Activated CD4-positive, alpha-beta T cell treated with anti-CD3 and anti-CD28 coated beads for 36 hours (primary cell): ENCODE data around the gene LYRM4. TPM values are rescaled to one million over a fixed set of nuclear protein-coding genes. Genes with fewer than 3 reads are reported as not detected.

Source experiments
- ATAC-seq: fragments of 200-7000 bp; cut with Tn5 transposase; one replicate; pipeline ENCODE4 v1.10.0; 2021; ENCODE audit warnings: mild to moderate bottlenecking, moderate library complexity
- CTCF ChIA-PET: fragments of 350-600 bp; sonication (Branson Sonifier 250); formaldehyde crosslinking; loops from one replicate; lab custom pipeline; 2021; ENCODE audit warnings: antibody characterized with exemption; lab: Charles Lee
- POLR2A ChIA-PET: fragments of 350-600 bp; sonication (Branson Sonifier 250); formaldehyde crosslinking; loops from one replicate; lab custom pipeline; 2021; ENCODE audit warnings: antibody characterized with exemption, inconsistent platforms; lab: Charles Lee
- DNase-seq: peaks from one replicate; pipeline ENCODE4 v3.0.0-alpha.2; 2020
- H3K27ac Mint-ChIP-seq: one replicate; pipeline ENCODE4 v1.8.0; 2021; ENCODE audit warnings: mixed read lengths
- H3K27me3 Mint-ChIP-seq: one replicate; pipeline ENCODE4 v1.8.0; 2021; ENCODE audit warnings: mixed read lengths
- H3K36me3 Mint-ChIP-seq: one replicate; pipeline ENCODE4 v1.8.0; 2021; ENCODE audit warnings: low read depth, mixed read lengths
- H3K4me1 Mint-ChIP-seq: one replicate; pipeline ENCODE4 v1.8.0; 2021; ENCODE audit warnings: mixed read lengths
- H3K4me3 Mint-ChIP-seq: one replicate; pipeline ENCODE4 v1.8.0; 2021; ENCODE audit warnings: mild to moderate bottlenecking, moderate library complexity, mixed read lengths
- H3K9me3 Mint-ChIP-seq: one replicate; pipeline ENCODE4 v1.8.0; 2021; ENCODE audit warnings: low read depth, mixed read lengths
- intact Hi-C, 2 experiments: fragments of 100-400 bp; cut with DNase I in 1 of 2; cut with micrococcal nuclease in 1 of 2; formaldehyde crosslinking; loops; one replicate each; pipeline versions ENCODE4 v1.14.2 to v1.15.1; 2022 to 2024; cut with DNase I, micrococcal nuclease
- total RNA-seq, 2 experiments: library from RNA; stranded (reverse); gene quantifications; one replicate each; pipeline ENCODE4 v1.2.3, GENCODE V29; 2021

Gene LYRM4
- total RNA-seq, 2 experiments from 2014 or later, result 46.4 to 53.4 TPM

DNA sequence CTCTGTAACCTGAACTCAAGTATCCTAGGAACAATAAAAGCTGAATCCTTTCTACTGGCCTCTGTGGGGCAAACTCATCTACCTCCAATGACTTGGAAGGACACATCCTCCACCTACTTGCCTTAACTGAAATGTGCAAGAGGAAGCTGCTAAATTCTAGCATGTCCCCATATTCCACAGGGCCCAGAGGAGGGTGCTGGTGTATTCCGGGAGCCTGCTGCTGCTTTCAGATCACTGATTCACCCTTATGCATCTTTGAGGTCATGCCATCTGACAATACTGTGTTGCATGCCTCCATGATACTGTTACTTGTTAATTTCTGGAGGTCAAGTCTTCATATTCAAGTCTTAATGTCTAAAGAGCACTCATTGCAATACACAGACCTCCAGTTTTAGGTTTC, 40.3 kb downstream of the LYRM4 start:
- ChIA-PET CTCF (interaction anchor here (2.5 kb wide), 1 partner anchor 77 kb away, joined by 8 read pairs; no protein-coding TSS in a partner anchor), POLR2A (no interaction called here)
- ATAC-seq (no peak), DNase-seq (no peak)
- Mint-ChIP-seq H3K9me3 (no peaks in the 10 kb centered on the region), H3K4me1 (no peaks in the 10 kb centered on the region), H3K27ac (no peak overlapping the region), H3K4me3 (no peak overlapping the region), H3K27me3 (no peaks in the 10 kb centered on the region), H3K36me3 (peaks cover 22% of the 10 kb centered on the region)
- intact Hi-C loops, result no loop called here

DNA sequence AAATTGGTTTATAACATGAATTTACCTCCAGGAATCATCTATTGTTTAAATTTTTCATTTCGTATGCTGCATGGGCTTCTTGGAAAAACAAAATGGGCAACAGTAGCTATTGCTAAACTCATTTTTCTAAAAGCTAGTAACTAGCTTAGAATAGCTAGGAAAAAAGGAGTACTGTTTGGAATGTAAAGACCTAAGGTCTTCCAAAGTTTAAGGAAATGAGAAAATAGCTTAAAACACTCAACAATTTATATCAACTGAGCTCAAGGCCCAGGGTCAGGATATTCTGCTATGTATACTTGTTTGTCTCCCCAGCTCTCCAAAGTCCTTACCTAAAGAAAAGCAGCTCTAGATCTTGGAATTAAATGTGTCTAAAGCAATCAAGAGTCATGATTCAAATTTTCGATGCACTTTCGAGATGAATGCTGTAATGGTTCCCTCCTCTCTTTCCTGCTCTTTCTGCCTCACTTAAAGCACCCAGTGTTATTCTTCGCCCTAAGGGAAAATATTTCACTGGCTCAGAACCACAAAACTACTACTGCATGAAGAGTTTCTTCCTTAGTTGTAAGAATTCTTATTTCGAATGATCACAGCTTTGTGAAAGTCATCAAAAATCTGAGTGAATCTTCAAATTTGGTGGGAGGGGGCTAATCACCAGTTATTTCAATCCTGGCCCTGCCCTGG, 41.6 kb downstream of the LYRM4 start:
- CTCF ChIA-PET, result interaction anchor here (0.6 to 2.5 kb wide), 4 partner anchors 12 to 781 kb away, joined by 3 to 8 read pairs (median 4); no protein-coding TSS in a partner anchor
- no peak for DNase-seq
- no peaks in the 10 kb centered on the region for H3K27me3 Mint-ChIP-seq
- no peaks in the 10 kb centered on the region for H3K4me1 Mint-ChIP-seq
- no peak for ATAC-seq
- H3K36me3 Mint-ChIP-seq, result peaks cover 29% of the 10 kb centered on the region
- POLR2A ChIA-PET, result no interaction called here
- H3K4me3 Mint-ChIP-seq, result no peak overlapping the region
- no peak overlapping the region for H3K27ac Mint-ChIP-seq
- intact Hi-C loops, result loop anchor here in 1 of 2 experiments (10.0 kb wide), 1 partner anchor 176 kb away; no protein-coding TSS in a partner anchor
- H3K9me3 Mint-ChIP-seq, result no peaks in the 10 kb centered on the region

DNA sequence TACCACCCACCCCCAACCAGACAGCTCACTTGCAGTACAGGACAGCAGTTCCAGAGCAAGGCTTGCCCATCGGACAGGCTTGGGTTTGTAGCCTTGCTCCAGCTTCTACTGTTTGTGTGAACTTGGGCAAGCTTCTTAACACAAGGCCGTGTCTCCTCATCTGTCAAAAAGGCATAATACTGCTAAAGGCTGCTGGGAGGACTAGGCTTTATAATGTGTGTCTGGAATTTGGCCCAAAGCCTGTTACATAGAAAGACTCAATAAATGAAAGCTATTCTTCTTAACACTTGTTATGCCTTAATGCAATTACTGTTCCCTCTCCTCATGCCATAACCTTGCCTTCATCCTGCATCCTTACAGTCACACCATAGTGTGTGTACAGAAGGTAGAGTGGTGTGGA, 43.4 kb downstream of the LYRM4 start:
- Mint-ChIP-seq H3K36me3 (peaks cover 31% of the 10 kb centered on the region), H3K9me3 (no peaks in the 10 kb centered on the region), H3K4me3 (no peak overlapping the region), H3K27ac (no peak overlapping the region), H3K27me3 (no peaks in the 10 kb centered on the region), H3K4me1 (peaks cover 3% of the 10 kb centered on the region)
- intact Hi-C loops, result loop anchor here in 1 of 2 experiments (10.0 kb wide), 1 partner anchor 177 kb away; no protein-coding TSS in a partner anchor
- DNase-seq (no peak), ATAC-seq (no peak)
- ChIA-PET POLR2A (interaction anchor here (0.6 kb wide), 1 partner anchor 148 kb away, joined by 6 read pairs; no protein-coding TSS in a partner anchor), CTCF (interaction anchor here (0.6 kb wide), 1 partner anchor 120 kb away, joined by 3 read pairs; no protein-coding TSS in a partner anchor)

DNA sequence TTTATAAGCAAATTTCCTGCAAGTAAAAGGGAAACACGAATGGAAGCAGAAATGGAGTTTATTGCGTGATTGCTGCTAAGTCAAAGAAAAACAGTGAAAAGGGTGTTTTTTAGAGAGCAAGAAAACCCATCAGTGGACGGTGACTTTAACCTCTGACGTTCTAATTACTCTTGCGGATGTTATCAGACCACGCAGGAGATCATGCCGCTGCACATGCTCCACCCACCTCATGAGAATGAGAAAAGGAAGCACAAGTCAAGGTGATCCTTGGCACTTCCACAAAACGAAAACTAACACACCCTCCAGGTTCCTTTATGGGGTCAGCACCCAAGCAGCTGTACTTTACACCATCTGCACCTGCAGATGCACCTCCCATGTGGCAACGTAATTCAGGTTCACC, 45.0 kb downstream of the LYRM4 start:
- DNase-seq (no peak), ATAC-seq (peak; percentile 19)
- intact Hi-C loops, result loop anchor here (2.0 to 10.0 kb wide), 2 partner anchors 179 to 183 kb away; no protein-coding TSS in a partner anchor
- Mint-ChIP-seq H3K4me1 (peaks cover 5% of the 10 kb centered on the region), H3K27me3 (no peaks in the 10 kb centered on the region), H3K36me3 (peaks cover 29% of the 10 kb centered on the region), H3K4me3 (no peak overlapping the region), H3K9me3 (no peaks in the 10 kb centered on the region), H3K27ac (no peak overlapping the region)
- ChIA-PET POLR2A (interaction anchor here (0.6 kb wide), 1 partner anchor 10 kb away, joined by 3 read pairs; no protein-coding TSS in a partner anchor), CTCF (interaction anchor here (0.6 to 1.8 kb wide), 8 partner anchors 20 to 188 kb away, joined by 3 to 7 read pairs (median 4); no protein-coding TSS in a partner anchor)

DNA sequence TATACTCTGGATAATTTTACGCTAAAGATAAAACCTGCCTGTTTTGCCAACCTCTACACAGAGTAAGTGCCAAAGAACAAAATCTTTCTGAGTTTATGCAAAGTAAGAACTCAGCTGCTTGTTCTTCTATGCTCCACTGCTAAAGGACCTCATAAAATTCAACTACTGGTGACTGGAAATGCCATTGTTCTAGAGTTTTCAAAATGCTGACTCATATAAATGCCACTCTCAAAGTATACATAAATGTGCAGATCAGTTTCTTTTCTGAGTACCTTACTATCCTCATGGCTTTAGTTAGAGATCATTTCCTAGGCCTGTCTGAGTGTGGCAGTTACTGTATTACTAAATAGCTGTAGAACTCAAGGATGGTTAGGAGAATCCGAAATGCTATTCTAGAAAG, 45.6 kb downstream of the LYRM4 start:
- Mint-ChIP-seq H3K27ac (no peak overlapping the region), H3K36me3 (peaks cover 29% of the 10 kb centered on the region), H3K9me3 (no peaks in the 10 kb centered on the region), H3K27me3 (no peaks in the 10 kb centered on the region), H3K4me1 (peaks cover 10% of the 10 kb centered on the region), H3K4me3 (no peak overlapping the region)
- intact Hi-C loops, result loop anchor here (2.0 to 10.0 kb wide), 2 partner anchors 180 to 184 kb away; no protein-coding TSS in a partner anchor
- ChIA-PET CTCF (interaction anchor here (0.6 to 1.8 kb wide), 9 partner anchors 21 to 1937 kb away, joined by 3 to 7 read pairs (median 4); no protein-coding TSS in a partner anchor), POLR2A (no interaction called here)
- DNase-seq, result no peak
- no peak for ATAC-seq

DNA sequence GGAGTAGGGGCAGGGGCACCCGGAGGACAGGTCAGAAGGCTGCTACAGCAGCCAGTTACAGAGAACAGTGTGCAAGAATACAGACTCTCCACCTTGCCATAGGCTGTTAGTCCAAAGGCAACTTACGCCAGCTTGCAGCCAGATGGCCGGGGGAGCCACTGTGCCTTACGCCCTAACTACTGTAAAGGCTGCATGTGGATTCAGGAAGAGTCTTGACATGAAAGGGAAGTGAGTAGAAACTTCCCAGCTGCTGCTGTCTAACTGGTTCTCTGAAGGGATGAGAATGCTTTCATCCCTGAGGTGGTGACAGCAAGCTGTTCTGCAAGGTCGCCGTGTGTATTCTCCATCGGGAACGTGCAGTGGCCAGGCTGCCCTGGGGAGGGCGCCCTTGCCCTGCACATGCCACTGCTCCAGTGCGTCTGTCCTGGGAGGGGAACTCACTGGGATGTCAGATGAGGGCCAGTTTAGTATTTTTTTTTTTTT, 46.1 kb downstream of the LYRM4 start:
- peak; percentile 66 for DNase-seq
- ATAC-seq, result peak; percentile 65
- Mint-ChIP-seq H3K27me3 (no peaks in the 10 kb centered on the region), H3K36me3 (peaks cover 27% of the 10 kb centered on the region), H3K4me1 (peaks cover 10% of the 10 kb centered on the region), H3K27ac (no peak overlapping the region), H3K9me3 (no peaks in the 10 kb centered on the region), H3K4me3 (no peak overlapping the region)
- CTCF ChIA-PET, result interaction anchor here (0.6 to 1.8 kb wide), 10 partner anchors 12 to 1936 kb away, joined by 3 to 7 read pairs (median 3); no protein-coding TSS in a partner anchor
- POLR2A ChIA-PET, result no interaction called here
- intact Hi-C loops, result loop anchor here (1.0 to 10.0 kb wide), 5 partner anchors 72 to 184 kb away; no protein-coding TSS in a partner anchor

DNA sequence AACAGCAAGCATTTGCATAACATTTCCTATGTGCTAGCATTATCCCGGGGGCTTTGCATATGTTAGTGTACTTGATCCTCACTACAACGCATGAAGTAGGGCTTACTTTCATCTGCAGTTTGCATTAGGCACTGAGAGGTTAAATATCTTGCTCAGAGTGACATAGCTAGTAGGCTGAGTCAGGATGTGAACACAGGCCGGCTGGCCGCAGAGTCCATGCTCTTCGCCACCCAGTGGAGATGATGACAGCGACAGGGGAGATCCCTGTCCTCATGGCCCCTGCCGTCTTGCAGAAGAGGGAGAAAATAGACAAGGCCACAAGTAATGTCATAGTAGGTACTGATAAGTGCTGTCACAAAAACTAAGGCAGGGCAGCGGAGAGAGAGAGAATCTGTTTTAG, 46.9 kb downstream of the LYRM4 start:
- Mint-ChIP-seq H3K9me3 (no peaks in the 10 kb centered on the region), H3K36me3 (peaks cover 27% of the 10 kb centered on the region), H3K27me3 (no peaks in the 10 kb centered on the region), H3K4me3 (no peak overlapping the region), H3K4me1 (peaks cover 10% of the 10 kb centered on the region), H3K27ac (no peak overlapping the region)
- ChIA-PET CTCF (interaction anchor here (0.7 to 2.3 kb wide), 8 partner anchors 11 to 687 kb away, joined by 3 to 12 read pairs (median 4); no protein-coding TSS in a partner anchor), POLR2A (no interaction called here)
- DNase-seq (no peak), ATAC-seq (no peak)
- intact Hi-C loops, result loop anchor here (1.0 to 10.0 kb wide), 5 partner anchors 72 to 185 kb away; no protein-coding TSS in a partner anchor

DNA sequence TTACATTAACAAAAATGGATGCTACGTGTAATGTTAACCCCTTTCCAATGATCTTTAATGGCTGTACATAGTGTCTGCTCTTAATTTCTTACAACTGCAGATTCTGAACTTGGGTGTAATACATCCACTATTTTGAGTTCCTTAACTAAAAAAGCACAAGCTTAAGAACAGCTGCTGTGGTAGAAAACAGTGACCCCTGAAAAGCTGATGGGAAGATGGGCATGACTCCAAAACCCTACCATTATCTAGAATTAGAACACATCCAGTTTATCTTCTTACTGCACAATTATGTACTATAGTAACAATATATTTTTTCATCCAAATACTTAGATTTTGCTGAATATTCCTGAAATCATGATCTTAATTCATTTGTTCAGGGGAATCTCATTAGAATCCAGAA, 49.3 kb downstream of the LYRM4 start:
- DNase-seq (no peak), ATAC-seq (no peak)
- Mint-ChIP-seq H3K27me3 (no peaks in the 10 kb centered on the region), H3K9me3 (no peaks in the 10 kb centered on the region), H3K36me3 (peaks cover 28% of the 10 kb centered on the region), H3K27ac (no peak overlapping the region), H3K4me3 (no peak overlapping the region), H3K4me1 (peaks cover 10% of the 10 kb centered on the region)
- CTCF ChIA-PET, result interaction anchor here (0.7 to 2.3 kb wide), 9 partner anchors 11 to 169 kb away, joined by 3 to 12 read pairs (median 3); no protein-coding TSS in a partner anchor
- POLR2A ChIA-PET, result interaction anchor here (0.7 kb wide), 1 partner anchor 957 kb away, joined by 3 read pairs; no protein-coding TSS in a partner anchor
- intact Hi-C loops, result loop anchor here (5.0 to 10.0 kb wide), 2 partner anchors 69 to 183 kb away; no protein-coding TSS in a partner anchor

DNA sequence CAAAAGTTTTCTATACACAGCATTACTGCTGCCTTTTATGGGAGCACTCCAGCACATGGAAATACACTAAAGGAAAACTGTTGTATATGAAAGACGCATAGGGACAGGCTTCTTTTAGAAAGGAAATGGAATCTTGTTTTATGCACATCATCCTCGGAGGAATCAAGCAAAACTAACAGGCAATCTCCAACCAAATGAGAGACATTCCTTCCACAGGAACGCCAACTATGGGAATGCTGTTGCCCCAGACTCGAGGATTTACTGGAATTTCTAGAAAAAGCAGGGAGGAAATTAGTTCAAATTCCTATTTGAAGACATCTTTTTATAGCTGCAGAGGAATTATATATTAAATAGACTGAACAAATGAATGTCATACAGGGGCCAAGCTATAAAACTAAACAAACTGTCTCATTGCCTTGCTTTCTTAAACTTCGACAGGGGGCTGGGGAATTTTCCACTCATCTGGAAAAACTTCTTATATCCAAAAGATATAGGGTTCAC, 52.2 kb downstream of the LYRM4 start:
- Mint-ChIP-seq H3K4me1 (peaks cover 10% of the 10 kb centered on the region), H3K9me3 (no peaks in the 10 kb centered on the region), H3K27me3 (no peaks in the 10 kb centered on the region), H3K36me3 (peaks cover 14% of the 10 kb centered on the region), H3K4me3 (no peak overlapping the region), H3K27ac (no peak overlapping the region)
- no peak for DNase-seq
- CTCF ChIA-PET, result interaction anchor here (0.6 to 1.2 kb wide), 2 partner anchors 72 to 108 kb away, joined by 3 to 4 read pairs; no protein-coding TSS in a partner anchor
- ATAC-seq, result no peak
- POLR2A ChIA-PET, result no interaction called here
- intact Hi-C loops, result no loop called here

DNA sequence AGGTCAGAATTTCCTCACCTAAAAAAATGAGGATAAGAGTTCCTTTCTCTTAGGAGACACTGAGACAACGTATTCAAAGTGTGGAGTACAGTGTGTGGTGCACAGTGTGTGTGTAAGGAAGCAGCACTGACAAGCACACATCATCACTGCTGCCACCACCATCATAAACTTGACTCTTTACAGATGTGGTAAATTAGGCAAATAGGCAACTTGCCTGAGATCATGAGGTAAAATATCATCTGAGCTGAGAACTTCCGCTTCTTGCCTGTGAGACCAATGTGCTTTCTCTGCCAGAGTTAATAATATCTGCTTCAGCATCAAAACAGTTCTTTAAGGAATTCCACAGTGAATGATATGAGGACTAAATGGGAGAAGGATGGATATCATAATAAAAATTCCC, 52.7 kb downstream of the LYRM4 start:
- DNase-seq, result no peak
- H3K4me3 Mint-ChIP-seq, result no peak overlapping the region
- no peaks in the 10 kb centered on the region for H3K9me3 Mint-ChIP-seq
- H3K36me3 Mint-ChIP-seq, result peaks cover 9% of the 10 kb centered on the region
- intact Hi-C loops, result no loop called here
- H3K4me1 Mint-ChIP-seq, result peaks cover 7% of the 10 kb centered on the region
- ATAC-seq, result no peak
- no peak overlapping the region for H3K27ac Mint-ChIP-seq
- H3K27me3 Mint-ChIP-seq, result no peaks in the 10 kb centered on the region
- ChIA-PET POLR2A (no interaction called here), CTCF (interaction anchor here (0.6 to 1.3 kb wide), 5 partner anchors 10 to 108 kb away, joined by 3 to 5 read pairs (median 4); no protein-coding TSS in a partner anchor)
